Right renal cortex interstitium (tissue), 3 donors: ENCODE data around the gene PAPOLB. TPM values are rescaled to one million over a fixed set of nuclear protein-coding genes. Genes with fewer than 3 reads are reported as not detected.

Experiments used
- DNase-seq, 3 donors: peaks; one replicate each; pipeline ENCODE4 v3.0.0-alpha.2; 2013; ENCODE audit warnings: low read depth in 3 of 3, low spot score in 2 of 3
- polyA plus RNA-seq, 3 donors: library from polyadenylated mRNA; unstranded; fragments of 120-200 nt; gene quantifications; one replicate each; pipeline ENCODE4 v1.2.1, GENCODE V29; 2013; ENCODE audit not compliant: insufficient read length in 3 of 3

PAPOLB gene
- polyA plus RNA-seq, 3 donors = 0.06 to 0.11 (median 0.07) TPM

DNA sequence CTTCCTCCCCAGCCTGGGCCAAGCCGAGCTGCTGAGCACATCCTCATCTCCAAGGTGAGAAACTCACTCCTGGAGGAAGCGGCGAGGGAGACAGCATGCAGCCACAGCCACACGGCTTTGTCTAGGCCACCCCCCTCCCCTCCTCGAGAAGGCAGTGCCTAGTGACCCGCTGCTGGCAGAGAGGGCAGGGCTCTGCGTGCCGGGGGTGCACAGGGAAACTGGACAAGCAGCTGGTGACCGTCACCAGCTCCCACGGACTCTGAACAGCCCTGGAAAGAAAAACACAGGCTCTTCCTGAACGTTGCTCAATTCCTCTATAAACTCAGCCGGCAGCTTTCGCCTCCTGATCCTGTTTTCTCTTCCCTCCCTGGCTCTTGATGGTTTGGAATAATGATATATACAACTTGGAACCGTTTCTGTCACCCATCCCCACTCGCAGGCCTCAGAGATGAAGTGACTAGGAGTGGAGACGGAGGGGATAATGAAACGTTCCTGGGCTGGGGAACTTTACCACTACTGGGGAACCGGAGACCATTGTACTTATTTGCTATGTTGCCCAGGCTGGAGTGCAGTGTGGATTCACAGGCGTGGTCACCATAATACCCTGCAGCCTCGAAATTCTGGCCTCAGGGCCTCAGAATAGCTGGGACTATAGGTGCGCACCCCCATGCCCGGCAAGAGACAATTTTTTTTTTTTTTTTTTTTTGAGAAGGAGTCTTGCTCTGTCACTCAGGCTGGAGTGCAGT is 19.3 kb downstream of the PAPOLB start:
- DNase-seq = peak in 1 of 3 donors; percentile 51

GRCh38 chr7:4841836-4842235 is 20.0 kb downstream of the PAPOLB start:
- no peak for DNase-seq

GRCh38 chr7:4841007-4841784 is 20.6 kb downstream of the PAPOLB start:
- no peak for DNase-seq

GRCh38 chr7:4840079-4840501 is 21.7 kb downstream of the PAPOLB start:
- DNase-seq = no peak

- DNase-seq = no peak
Observed at GRCh38 chr7:4838626-4839334, 23.1 kb downstream of the PAPOLB start.

DNA sequence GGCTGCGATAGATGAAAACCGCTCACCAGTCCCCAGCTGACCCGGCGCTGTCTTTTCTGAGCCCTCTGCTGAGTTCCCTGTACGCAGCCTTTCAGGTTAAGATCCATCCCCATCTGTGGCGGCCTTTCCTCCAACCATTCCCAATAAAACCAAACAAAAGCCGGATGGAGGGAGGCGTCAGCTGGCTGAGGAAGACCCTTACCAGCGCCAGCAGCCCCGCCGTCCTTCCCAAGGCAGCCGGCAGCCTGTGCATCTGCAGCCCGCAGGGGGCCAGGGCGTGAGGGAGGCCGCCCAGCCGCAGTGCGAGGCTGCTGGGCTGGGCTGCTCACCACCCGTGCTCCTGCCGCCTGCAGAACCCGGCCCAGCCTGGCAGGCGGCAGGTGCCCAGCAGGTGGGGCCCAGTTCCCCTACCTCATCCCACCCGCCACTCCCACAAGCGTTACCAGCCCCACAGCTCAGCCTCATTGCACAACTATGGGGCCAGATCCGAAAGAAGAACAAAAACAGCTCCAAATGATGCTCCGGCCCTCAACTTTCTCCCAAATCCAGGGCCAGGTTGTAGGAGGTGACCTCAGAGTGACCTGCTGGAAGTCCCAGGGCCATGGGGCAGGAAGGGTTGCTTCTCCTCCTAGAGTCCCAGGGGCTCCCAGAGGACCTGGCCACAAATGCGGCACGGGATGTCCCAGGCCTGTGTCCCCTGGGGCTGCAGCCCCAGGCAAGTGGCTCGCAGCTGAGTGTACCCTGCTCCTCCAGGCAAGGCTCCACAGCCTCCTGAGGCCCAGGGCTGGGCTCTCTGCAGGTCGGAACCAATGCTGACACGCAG is 23.8 kb downstream of the PAPOLB start:
- DNase-seq = no peak

DNA sequence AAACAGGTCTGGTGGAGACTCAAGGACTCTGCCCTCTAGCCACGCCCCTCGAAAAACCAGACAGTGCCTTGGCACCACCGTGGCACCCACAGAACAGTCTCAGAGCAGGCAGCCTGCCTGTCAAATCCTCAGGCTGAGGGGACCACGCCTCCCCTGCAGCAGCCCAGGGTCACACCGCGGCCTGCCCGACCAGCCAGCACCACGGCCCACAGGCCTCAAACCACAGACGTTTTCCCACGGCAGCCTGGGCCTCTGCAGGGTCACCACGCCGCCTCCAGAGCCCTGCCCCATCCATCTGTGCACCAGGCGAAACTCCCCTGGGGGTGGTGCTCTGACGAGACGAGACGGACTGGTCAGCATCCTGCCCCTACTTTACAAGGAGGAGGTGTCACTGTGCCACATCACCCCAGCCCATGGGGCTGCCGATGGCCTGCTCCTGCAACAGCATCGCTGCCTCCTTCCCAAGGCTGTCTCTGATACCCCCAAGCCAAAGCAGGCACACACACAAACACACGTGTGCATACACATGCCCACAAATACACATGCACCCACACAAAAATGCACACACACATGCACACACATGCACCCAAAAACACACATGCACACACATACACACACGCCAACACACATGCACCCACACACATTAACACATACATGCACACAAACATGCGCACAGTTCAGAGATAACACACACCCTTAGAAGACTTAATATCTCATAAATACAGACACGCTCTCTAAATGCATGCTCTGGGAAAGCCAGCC is 24.6 kb downstream of the PAPOLB start:
- no peak for DNase-seq

DNA sequence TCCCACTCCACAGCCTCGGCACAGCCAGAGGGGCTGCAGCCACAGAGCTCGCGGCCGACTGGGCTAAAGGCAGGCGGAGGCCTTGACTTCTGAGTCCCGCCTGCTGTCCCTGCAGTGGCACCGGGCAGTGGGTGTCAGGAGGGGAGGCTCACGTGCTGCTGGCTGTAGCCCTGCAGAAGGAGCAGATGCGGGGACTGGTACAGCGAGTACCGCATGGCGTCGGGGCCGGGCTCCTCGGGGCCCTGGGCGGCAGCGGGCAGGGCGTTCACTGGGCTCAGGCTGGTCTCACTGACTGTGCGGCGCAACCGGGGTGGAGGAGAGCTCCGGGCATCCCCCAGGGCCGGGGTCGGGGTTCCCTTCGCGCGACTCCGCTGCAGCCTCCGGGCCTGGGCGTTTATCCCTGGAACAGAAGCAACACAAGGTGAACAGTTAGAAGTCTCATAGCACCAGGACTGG is 25.6 kb downstream of the PAPOLB start:
- DNase-seq = no peak

DNA sequence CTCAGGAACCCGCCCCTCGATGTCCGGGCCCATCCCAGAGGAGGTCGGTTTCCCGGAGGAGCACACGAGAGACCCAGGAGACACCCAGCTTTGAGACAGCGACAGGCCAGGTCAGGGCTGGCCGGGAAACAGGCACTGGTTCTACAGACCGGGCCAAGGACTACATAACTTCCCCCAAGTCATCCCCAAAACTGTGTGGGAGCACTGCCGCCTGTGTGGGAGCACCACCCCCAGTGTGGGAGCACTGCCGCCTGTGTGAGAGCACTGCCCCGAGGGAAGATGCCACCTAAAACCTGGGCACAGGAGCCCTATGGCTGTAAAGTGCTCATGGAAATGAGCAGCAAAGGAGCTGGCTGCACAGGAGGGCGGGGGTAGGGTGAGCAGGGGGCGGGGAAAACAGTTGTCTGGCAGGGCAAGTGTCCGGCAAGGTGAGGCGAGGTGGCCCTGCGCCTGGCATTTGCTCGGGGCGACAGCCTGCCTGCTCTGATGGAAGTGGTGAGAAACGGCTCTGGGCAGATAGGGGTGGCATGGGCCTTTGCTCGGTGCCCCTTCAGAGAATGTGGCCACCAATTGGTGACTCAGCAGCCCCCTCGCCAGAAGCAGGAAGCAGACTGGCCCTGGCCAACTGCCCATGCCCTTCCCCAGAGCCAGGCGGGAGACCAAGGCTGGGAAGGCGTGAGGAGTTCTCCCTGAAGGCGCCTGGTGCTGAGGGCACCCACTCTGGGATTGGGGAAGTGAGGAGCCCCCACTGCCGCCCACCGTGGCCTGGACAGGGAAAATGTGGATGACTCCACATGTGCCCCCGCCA is 26.2 kb downstream of the PAPOLB start:
- DNase-seq = no peak

GRCh38 chr7:4834601-4835397 is 27.0 kb downstream of the PAPOLB start:
- no peak for DNase-seq

DNA sequence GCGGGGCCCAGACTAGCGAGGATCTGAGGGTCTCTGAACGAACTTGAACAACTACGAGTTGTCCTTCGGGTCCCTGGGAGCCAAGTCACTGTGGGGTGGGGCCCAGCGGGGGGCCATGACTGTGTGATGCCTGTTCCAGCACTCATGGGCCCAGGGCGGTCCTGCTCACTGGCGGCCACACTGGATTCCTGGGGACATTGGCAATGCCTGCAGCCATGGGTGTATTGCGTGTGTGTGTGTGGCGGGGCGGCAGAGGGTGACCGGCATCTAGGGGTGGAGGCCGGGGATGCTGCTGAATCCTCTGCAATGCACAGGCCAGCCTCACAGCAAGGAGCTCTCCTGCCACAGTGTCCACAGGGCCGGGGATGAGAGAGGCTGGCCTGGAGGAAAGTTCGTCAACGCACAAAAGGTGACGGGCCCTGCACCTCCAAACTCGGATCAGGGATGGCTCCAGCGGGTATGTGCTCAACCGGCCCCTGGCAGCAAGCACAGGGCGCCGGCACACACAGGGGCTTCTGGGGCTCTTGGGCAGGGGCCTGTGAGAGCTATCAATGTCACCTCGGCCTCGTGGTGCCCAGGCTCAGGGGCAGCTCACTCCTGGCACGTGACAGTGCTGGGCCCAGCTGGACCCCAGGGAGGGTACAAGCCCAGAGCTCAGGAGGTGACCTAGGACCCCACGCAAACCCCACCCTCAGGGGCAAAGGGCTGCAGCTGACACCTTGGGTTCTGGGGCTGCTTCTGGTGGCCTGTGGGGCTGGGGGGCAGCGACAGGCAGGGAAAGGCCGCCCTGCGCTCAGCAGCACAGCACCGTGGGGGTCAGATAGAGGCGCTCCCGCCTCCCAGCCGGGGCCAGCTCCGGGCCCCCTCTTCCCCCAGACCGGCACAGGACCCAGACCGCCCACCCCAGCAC is 27.9 kb downstream of the PAPOLB start:
- DNase-seq = no peak

DNA sequence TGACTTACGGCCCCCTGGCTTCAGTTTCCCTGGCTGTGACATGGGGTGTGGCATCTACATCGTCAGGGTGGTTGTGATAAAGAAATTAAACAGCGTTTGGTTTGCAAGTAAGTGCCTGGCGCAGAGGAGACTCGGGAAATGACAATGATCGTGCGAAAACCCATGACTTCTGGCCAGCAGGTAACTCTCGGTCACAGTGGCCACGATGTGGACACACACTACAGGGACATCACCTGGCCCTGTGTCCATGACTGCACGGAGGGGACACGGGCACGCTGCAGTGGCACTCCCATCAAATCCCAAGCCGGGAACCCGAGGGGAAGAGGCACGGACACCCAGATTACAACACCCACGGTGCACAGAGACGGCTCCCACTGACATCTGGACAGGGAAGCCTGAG is 28.7 kb downstream of the PAPOLB start:
- no peak for DNase-seq

- DNase-seq = no peak
Observed at GRCh38 chr7:4832711-4833110, 29.1 kb downstream of the PAPOLB start.

DNA sequence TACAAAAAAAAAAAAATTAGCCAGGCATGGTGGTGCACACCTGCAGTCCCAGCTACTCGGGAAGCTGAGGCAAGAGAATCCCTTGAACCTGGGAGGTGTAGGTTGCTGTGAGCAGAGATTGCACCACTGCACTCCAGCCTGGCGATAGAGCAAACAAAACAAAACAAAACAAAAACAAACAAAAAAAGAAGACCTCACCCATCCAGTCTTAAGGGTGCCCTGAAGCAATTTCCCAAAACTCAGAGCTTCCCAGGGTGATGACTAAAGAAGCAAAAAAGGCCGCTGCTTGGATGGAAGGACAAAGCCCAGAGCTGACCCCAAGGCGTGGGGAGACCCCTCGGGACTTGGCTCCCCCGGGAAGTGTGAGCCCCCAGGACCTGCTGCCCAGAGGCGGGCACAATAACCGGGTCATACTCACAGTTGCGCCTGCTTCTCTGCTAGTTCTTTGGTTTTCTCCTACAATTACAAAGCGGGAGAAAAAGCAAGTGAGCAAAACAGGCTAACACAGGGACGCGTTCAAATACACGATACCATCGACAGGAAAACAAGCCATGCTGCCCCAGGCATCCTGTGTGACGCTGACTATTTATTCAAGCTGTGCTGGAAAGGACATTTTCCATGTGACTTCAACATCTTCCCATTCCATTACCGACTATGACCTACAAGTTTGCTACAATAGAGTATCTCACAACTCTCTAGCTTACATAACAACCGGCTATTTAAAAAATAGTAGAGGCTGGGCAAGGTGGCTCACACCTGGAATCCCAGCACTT is 29.9 kb downstream of the PAPOLB start:
- DNase-seq = no peak

- peak in 1 of 3 donors; percentile 70 for DNase-seq
Observed at GRCh38 chr7:4830176-4830575, 31.7 kb downstream of the PAPOLB start.

GRCh38 chr7:4828720-4829383 is 33.0 kb downstream of the PAPOLB start:
- DNase-seq = no peak
